NCI-H226 (cell line): ENCODE results near the gene FAM107A.

Experiments used
- DNase-seq: peaks from one replicate; pipeline ENCODE4 v3.0.0-alpha.2; 2015

FAM107A gene, protein sequence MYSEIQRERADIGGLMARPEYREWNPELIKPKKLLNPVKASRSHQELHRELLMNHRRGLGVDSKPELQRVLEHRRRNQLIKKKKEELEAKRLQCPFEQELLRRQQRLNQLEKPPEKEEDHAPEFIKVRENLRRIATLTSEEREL

DNA sequence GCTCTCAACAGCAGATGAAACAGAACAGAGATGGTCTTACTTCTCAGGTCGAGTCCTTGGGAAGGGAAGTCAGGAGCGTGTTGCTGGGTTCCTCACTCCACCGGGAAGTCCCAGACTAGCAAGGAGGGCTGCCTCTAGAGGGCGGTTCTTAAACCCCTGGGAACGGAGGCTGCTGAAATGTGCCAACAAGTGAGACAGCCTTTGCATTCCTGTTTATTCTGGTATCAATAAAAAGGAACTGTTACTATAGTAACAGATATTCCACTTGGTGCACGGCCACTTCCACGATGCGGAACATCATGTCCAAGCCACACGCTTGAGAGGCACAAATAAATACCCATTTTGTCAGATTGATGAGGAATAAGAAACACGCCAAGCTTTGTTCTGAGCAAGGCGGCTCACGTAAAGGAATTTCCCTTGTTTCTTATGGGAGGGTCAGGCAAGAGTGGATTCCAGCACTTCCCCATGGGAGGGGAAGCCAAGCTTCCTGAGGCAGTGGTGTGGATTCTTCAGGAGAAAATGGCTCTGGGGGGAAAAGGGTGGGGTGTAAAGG, at the start of gene FAM107A:
Gene FAM107A (minus strand): TSS at position 123 of the 553 bp plus-strand sequence. CDS start 7,531 bp downstream, outside the sequence.
- DNase-seq: no peak

DNA sequence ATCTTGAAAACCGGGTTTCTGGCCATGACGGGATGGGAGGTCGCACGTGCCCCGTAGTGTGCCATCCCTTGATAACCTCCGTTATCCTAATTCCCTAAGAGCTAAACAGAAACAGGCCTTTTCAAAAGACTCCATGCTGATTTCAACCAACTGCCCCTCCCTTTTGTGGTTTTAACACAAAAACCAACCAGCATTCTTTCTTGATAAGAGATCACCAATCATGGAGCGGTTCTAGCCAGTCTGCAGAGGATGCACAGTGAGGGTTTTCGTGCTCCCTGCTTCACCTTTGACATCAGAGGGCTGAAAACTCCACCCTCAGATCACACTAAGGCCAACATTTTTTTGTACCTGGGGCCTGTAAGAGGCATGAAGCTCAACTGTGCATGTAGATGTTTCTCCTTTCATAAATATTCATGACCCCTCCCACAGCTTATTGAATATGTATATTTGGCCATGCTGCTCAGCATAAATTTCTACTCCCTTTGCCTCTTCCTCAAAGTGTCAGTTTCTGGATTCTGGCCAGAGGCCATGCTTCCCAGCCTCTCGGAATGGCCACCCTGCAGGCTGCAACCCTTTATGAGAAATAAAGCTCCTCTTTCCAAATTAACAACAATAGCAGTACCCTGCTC, 48.1 kb upstream of the FAM107A start:
- peak; percentile 28 for DNase-seq

DNA sequence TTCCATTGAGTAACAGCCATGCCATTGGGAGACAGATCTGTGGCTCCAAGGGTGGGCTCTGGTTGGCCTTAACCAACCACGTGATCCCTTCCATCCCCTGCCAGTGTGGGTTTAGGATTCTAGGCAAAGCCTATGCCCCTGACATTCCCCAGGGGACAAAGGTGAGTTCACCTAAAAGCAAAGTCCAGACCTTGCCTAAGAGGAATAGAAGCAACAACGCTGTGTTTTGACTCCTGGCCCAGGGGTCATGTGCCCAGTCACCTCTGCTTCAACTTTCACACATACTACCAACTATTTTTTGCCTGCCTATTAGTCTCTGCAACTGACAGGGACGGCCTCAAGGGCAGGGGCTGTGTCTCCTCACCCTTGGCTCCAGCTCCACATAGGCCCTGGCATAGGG, 47.4 kb upstream of the FAM107A start:
- no peak for DNase-seq

DNA sequence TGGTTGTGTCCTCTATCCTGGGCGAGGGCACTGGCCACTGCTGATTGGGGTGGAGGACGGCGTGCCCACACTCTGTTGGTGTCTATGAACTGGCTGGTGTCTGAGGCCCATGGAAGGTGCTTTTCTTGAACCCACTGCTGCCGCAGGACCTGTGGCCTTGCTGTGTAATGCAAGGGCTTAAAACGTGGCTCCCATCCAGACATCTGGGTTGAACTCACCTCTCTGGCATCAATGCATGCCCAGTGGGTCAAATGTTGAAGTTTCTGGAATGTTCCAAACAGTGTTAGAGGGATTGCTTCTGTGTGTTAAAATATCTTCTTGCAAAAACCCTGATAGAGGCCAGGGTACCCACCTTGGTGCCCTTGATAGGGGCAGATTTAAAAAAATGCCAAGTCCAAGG, 46.8 kb upstream of the FAM107A start:
- DNase-seq: no peak

DNA sequence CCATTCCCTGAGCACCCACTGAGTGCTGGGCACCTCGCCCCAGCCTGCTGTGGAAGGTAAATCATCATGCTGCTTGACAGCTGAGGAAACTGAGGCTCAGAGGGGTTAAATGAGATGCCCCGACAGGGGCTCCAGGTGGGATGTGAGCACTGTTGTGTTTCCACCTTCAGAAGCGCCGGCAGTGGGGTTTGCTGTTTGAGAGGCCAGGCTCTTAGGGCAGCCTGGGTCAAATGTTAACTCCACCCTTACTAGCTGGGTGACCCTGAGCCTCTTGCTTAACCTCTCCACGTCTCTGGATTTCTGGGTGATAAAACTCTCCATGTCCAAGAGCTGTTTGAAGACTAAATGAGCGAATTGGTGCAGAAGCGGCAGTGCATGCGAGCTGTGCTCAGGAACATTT, 46.3 kb upstream of the FAM107A start:
- DNase-seq: no peak

DNA sequence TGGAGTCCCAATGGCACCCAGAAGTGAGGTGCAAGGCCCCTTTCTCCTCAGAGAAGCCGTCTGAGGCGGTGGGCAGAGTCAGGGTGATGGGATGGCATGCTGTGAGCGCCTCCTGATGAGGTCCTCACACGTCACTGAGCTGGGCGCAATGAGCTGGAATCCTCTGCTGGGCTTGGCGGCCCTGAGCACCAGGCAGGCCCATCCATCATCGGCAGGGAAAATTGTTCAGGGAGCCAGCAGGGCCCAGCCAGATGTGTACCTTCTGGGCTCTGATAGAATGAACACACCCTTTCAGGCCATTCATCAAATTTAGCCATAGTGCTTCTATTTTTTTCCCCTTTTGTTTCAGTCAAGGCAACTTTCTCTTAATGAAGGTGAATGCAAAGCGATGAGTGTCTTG, 45.7 kb upstream of the FAM107A start:
- no peak for DNase-seq

DNA sequence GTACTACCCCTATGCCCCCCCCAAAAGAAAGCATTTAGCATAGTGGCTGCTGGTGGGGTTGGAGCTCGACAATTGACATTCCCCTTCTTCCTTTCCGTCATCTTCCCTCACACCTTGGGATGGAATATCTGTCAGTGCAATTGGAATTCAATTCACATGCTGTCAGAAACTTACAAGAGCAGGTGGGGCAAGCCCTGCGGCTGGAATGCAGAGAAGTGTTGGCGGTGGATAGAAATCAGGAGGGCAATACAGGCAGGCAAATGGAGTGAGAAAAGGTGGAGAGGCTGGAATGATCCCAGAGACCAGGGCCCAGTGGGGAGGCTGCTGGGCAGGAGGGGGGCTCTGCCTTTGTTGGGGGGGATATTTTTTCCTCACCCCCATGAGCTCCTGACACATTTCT, 45.2 kb upstream of the FAM107A start:
- no peak for DNase-seq

DNA sequence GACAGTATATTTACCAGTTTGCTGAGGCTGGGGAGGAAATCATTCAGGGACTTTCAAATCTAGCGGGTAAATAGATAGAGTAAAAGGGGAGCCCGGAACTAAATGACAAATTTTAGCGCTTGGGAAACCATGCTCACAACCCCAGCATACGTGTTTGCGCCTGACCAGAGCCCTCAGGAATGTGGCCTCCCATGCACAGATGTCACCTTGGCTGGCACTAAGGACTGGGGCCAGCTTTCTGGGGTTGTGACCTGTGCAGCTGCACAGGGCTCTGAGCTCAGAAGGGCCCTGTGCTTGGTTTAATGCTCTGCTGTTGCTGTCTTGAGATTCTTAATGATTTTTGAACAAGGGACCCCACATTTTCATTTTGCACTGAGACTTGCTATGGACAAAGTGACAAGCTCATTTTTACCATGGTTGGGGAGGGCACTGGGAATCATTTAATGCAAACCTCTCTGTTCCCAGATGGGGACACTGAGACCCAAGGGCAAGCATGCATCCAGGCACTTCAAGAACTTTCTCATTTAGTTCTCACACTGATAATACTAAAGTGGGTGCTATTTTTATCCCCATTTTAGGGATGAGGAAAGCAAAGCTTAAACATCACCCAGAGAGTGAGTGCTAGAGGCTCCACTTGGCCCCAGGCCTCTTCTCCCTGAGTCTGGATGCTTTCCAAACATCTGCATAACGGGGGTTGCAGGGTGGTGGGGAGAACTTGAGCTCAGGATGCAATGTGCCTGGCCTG, 44.1 kb upstream of the FAM107A start:
- DNase-seq: no peak

DNA sequence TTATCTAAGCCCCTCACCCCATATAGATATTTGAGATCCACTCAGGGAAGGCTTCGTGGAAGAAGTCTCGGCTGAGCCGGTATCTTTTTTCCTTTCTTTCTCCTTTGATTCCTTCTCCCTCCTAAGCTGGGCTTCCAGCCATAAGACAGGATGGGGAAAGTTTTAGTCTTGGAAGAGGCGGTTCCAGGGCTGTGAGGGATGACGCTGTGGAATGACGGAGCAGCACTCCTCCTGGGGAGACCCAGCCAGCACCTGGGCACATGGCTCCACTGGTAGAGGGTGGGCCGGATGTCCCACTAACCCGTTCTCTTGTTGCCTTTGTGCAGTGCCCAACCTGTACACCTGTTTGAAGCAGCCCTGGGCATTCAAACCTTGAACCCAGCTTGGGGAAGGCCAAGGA, 43.2 kb upstream of the FAM107A start:
- no peak for DNase-seq

DNA sequence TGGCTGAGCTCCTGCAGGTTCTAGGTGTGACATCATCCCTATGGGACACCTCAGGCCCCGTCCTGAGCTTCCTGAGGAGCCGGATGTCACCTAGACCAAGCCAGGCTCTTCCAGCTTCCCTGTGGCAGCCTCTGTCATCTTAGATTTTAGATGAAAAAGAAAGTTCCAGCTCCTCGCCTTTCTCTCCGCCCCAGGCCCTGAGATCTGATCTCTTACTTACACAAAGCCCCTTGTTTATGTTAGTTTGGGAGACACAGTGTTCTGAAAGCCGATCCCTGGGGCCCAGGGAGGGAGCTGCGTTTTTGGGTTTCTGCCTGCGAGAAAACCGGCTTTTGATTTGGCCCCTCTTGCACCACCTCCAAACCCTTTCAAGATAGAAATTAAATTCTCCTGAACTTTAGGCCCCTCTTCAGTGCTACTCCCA, 40.2 kb upstream of the FAM107A start:
- DNase-seq: no peak

DNA sequence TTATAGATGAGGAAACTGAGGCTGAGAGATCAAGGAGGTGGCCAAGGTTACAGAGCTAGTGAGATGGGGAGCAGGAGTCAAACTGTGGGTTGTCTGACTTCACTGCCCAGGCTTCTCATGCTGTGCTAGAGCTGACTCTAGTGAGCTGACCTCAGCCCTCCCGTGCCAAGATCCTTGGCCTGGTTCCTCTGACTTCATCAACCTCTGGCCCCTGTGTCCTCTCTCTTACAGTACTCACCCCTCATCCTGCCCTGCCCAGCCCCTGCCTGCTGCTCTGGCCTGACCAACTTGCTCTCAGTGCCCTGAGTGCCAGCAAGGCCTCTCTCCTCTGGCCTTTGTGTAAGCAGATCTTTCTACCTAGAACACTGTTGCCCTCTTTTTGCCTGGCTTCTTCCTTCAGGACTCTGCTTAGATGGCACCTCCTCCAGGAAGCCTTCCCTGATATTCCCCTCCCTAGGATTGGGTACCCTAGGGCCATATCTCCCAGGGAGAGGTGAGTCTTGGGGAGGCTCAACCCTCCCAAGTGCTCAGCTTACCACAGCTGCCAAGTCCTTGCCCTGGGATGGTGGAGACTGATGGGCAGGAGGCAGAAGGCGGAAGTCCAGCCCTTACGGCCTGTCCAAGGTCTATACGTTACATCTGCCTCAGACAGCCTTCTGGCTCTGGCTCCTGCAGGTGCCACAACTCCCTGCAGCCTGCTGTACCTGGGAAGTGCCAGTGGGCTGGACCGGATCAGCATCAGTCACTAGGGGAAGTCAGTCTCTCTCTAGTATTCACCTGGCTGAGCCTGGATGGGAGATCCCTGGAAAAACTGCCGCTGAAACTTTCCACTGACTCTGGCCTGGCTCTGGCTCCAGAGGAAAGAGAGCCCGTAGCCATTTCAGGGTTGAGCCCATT, 36.3 kb upstream of the FAM107A start:
- no peak for DNase-seq

DNA sequence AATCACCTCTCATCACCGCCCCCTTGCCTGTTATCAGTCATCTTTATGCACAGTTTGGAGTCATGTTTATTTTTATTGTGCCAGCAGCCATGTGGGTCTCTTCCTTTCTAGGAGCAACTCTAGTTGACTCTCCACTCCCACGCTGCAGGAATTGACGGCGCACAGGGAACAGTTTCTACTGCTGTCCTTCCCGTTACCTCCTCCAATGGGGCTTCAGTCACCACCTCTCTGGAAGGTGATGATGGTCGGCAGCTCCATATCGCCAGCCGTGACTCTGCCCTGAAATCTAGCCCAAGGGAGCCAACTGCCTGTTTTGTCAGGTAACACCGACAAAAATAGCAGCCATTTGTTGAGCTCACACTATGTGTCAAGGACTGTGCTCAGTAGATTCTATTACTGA, 35.6 kb upstream of the FAM107A start:
- no peak for DNase-seq

DNA sequence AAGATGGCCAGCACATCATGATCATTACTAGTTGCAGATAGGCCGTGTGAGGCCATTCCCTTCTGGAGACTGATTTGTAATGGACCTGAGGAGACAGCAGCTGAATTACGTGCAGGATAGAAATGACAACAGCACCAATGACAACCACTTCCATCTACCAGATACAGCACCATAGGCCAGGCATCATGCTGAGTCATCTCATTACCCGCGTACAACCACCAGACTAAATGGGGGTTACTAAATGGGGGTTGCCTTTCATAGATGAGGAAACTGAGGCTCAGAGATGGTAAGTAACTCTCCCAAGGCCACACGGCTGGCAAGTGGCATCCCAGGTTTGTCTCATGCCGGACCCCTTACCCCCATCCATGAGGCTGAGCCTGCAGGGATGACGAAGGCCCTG, 32.8 kb upstream of the FAM107A start:
- DNase-seq: no peak

DNA sequence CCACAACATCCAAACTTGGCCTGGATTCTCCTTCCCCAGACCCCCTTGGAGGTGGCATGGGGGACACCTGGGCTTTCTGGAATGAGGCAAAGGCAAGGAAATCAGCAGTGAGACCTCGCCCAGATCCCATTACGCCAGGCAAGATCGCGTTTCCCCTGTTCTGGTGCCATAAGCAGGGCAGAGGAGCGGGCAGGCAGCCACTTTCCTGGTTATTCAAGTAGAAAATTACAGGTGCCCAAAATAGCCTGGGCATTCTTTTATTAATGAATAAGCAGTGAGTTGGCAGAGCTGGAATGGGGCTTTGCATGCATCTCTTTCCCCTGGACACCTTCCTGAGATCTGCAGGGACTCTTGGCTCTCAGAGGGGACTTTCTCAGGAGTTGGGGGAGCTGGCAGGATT, 31.5 kb upstream of the FAM107A start:
- no peak for DNase-seq

DNA sequence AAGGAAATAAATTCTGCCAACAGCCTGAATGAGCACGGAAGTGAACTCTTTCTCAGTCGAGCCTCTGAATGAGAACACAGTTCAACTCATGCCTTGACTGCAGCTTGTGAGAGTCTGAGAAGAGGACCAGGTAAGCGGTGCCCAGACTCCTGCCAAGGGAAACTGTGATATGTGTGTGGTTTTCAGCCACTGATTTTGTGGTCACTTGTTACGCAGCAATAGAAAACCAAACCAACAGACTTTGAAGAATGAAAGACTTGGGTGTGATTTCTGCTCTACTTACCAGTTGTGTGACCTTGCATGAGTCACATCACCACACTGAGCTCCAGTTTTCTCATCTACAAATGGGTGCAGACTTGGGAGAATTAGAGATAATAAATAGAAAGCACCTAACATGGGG, 30.6 kb upstream of the FAM107A start:
- DNase-seq: no peak

DNA sequence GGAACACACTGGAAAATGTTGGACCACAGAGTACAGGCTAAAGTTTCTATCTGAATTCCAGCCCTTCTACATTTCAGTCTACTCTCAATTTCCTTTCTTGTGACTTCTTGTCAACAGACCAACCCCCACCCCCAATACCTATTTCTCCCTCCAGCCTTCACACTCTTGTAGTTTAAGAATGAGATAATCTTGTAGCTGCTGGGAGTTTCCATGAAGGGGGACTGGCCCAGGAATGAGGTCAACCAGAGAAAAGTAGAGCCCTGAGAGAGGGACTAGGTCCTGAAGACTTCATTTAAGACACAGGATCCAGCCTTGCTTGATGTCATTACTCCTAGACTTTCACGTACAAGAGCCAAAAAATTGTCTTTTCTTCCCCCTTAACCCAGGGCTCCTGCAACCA, 29.5 kb upstream of the FAM107A start:
- no peak for DNase-seq

DNA sequence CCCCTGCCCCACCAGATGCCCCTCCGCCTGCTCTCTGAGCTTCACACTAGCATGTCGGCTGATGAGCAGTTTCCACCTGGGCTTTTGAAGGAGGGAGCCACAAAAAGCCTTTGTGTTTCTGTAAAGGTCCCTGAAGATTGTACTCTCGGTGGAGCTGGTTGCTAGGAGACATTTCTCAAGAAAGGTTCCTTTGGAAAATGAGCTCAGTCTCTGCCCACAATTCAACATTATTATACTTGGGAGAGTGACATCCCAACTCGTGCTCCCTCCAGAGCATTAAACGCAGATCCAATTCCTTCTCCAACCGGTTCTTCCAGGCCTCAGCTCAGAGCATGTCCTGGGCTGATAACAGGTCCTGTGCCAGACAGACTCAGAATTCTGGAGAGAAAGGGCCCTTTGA, 26.8 kb upstream of the FAM107A start:
- no peak for DNase-seq

DNA sequence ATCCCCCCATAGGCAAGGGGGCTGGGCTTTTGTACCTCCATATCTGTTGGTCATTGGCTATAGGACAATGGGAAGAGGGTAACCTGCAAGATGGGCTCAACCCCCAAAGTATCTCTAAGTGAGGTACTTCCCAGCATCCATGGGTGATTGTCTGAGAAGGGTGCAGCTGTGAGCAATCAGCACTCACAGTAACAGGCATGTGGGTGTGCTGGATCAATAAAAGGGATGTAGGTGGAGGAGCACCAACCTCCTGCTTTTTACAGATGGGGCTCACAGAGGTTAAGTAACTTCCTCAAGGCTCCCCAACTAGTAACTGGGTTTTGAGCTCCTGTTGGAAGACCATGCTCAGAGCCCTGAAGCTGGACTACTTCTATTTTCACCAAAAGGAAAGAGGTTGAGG, 26.4 kb upstream of the FAM107A start:
- no peak for DNase-seq

DNA sequence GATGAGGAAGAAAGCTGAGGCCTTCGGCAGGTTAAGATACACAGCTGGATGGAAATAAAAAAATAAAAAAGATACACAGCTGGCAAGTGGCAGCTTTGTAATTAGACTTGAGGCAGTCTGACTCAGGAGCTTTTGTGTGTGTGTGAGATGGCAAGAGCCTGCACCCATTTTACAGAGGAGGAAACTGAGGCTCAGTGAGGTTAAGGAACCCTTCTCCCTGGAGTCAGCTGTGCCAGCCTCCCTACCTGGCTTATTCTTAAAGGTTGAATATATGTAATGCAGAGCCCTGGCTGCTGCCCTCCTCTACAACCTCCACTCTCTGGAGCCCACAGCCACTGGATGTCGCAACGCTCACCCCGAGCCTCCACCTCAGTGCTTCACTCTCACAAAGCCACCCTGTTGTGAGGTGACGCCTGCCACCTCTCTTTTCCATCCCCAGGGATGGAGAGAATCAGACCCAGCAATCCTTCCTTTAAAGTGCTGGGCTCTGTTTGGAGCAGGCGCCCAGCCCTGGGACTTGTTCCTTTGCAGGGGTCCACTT, 20.6 kb upstream of the FAM107A start:
- DNase-seq: no peak

DNA sequence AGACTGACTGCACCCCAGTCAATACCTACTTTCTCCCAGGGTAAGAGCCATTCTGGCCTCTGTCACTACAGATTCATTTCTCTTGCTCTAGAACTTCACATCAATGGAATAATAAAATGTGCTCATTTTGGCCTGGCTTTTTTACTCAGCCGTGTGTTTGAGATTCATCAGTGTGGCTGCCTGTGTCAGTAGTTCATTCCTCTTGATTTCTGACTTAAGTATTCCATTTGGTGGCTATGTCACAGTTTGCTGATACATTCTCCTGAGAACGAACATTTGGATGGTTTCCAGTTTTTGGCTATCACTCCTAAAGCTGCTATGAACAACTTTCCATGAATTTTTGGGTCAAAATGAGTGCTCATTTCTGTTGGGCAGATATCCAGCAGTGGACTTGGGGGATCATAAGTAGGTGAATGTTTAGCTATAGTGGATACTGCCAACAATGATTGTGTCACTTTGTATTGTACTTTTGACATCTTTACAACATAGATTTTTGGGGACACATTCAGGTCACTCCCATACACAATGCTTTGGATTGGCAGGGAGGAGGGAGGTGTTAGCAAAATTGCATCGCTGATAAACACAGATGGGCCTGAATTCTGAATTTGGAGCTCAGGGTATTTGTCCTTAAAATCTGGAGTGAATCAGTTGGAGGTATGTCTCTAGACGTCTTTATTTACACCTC, 19.8 kb upstream of the FAM107A start:
- no peak for DNase-seq

DNA sequence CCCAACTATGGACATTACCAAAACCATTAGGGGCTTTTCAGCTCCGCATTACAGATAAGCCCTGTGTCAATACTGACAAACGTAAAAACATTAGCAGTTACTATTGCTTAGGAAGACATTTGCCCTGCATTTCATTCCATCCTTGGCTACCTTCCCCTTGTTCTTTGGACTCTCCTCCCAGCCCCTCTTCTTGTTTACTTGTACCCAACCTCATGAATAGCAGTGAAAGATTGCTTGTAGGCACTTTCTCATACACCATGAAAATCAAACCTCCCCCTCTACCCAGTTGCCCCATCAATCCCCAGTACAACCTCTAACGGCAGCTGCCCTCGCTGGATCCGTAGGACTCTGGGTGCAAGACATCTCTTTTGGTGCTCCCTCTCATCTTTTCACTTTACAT, 16.9 kb upstream of the FAM107A start:
- no peak for DNase-seq
